Mucosa of descending colon (tissue), 3 donors: ENCODE results near the gene ANTKMT. TPM values are rescaled to one million over a fixed set of nuclear protein-coding genes. Genes with fewer than 3 reads are reported as not detected.

ENCODE experiments used
- ATAC-seq: fragments of 200-7000 bp; cut with Tn5 transposase; one replicate; pipeline ENCODE4 v1.9.1; 2020; ENCODE audit warnings: mild to moderate bottlenecking, moderate library complexity
- DNase-seq, 3 donors: peaks; one replicate each; pipeline ENCODE4 v3.0.0-alpha.2; 2020
- H3K36me3 ChIP-seq: fragments of 200-600 bp; one replicate; pipeline ENCODE4 v1.8.0; 2021; ENCODE audit warnings: low read depth, mild to moderate bottlenecking
- H3K4me1 ChIP-seq: fragments of 200-600 bp; one replicate; pipeline ENCODE4 v1.8.0; 2021; ENCODE audit warnings: low read depth, mild to moderate bottlenecking
- H3K4me3 ChIP-seq: fragments of 200-600 bp; one replicate; pipeline ENCODE4 v1.8.0; 2021; ENCODE audit warnings: mild to moderate bottlenecking
- H3K9me3 ChIP-seq: fragments of 200-600 bp; one replicate; pipeline ENCODE4 v1.8.0; 2021; ENCODE audit warnings: mild to moderate bottlenecking
- CTCF ChIP-seq: fragments of 200-600 bp; IDR thresholded peaks from one replicate; pipeline ENCODE4 v1.8.0; 2022; ENCODE audit warnings: antibody characterized with exemption, mild to moderate bottlenecking
- intact Hi-C, 2 donors: fragments of 100-400 bp; cut with DNase I in 1 of 2; cut with micrococcal nuclease in 1 of 2; formaldehyde crosslinking; loops; one replicate each; pipeline versions ENCODE4 v1.11.0 to v1.11.1; 2022; cut with DNase I, micrococcal nuclease
- total RNA-seq, 3 donors: library from RNA; stranded (reverse); fragmentation: NEBNext Ultra II Directional in 2 of 3; extraction: Animal tissue kit (Norgen Biotek cat#: 25700) in 2 of 3; gene quantifications; one replicate each; pipeline versions ENCODE4 v1.2.1 to v1.2.4, GENCODE V29; 2021 to 2023
- donor health status: DM: no; HTN: no; CAD: no; lungs with moderate emphysema.
- donor health status: DM: no; HTN: no; CAD: no.
- donor health status: DM: no; HTN: yes; CAD: no.

Gene ANTKMT
- total RNA-seq, 3 donors from 2014 or later: 36.2 to 39.9 (median 39.8) TPM

- ATAC-seq (peak; percentile 15), DNase-seq (no peak)
- Histone ChIP-seq H3K4me1 (peaks cover 2% of the 10 kb centered on the region), H3K36me3 (no peaks in the 10 kb centered on the region), H3K4me3 (no peak overlapping the region), H3K9me3 (no peaks in the 10 kb centered on the region)
- no peak for TF ChIP-seq CTCF
- intact Hi-C loops: no loop called here
These were observed 13.8 kb upstream of the ANTKMT start for GRCh38 chr16:707062-707538.

- DNase-seq (no peak), ATAC-seq (no peak)
- intact Hi-C loops: no loop called here
- Histone ChIP-seq H3K4me1 (peaks cover 2% of the 10 kb centered on the region), H3K4me3 (no peak overlapping the region), H3K36me3 (no peaks in the 10 kb centered on the region), H3K9me3 (no peaks in the 10 kb centered on the region)
- no peak for TF ChIP-seq CTCF
These were observed 12.9 kb upstream of the ANTKMT start for GRCh38 chr16:708019-708418.

- Histone ChIP-seq H3K9me3 (no peaks in the 10 kb centered on the region), H3K4me3 (no peak overlapping the region), H3K36me3 (no peaks in the 10 kb centered on the region), H3K4me1 (peaks cover 2% of the 10 kb centered on the region)
- intact Hi-C loops: no loop called here
- ATAC-seq (no peak), DNase-seq (no peak)
- no peak for TF ChIP-seq CTCF
These were observed 12.0 kb upstream of the ANTKMT start for GRCh38 chr16:708959-709358.

- H3K4me1 ChIP-seq: peaks cover 2% of the 10 kb centered on the region
- H3K4me3 ChIP-seq: no peak overlapping the region
- H3K36me3 ChIP-seq: no peaks in the 10 kb centered on the region
- no peaks in the 10 kb centered on the region for H3K9me3 ChIP-seq
- no peak for TF ChIP-seq CTCF
- intact Hi-C loops: loop anchor here in 1 of 2 donors (10.0 kb wide), 1 partner anchor 345 kb away; no protein-coding TSS in a partner anchor
- no peak for ATAC-seq
- DNase-seq: no peak
These were observed 11.1 kb upstream of the ANTKMT start for GRCh38 chr16:709566-710499.

GRCh38 chr16:710500-711075 lies 10.4 kb upstream of the ANTKMT start:
- intact Hi-C loops: loop anchor here in 1 of 2 donors (10.0 kb wide), 1 partner anchor 344 kb away; no protein-coding TSS in a partner anchor
- Histone ChIP-seq H3K4me1 (peaks cover 6% of the 10 kb centered on the region), H3K4me3 (no peak overlapping the region), H3K9me3 (no peaks in the 10 kb centered on the region), H3K36me3 (no peaks in the 10 kb centered on the region)
- ATAC-seq: no peak
- TF ChIP-seq CTCF: no peak
- DNase-seq: no peak
